ENCODE measurements around the gene PPP2R5A.
"Not testable (repeated sequence)": the region's sequence is repeated elsewhere in the genome, so short reads cannot be mapped to it uniquely, and the experiment has no call there.

PPP2R5A gene

DNA sequence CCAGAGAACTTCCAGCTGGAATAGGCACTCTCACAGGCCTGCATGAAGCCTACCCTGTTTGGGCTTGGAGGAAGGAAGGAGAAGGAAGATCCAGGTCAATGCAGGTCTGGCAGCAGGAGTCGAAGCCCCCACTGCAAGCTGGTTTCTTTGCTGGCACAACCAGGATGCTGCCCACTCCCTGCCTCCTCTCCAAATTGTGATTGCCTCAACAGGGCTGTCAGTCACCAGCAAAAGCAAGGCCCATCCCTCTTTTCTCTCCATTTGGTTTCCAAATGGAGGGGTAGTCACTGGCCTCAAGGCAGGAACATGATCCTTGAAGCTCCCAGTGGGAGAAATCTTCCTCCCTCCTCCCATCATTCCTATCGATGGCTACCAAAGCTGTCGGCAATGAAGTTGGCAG is 92.4 kb downstream of the PPP2R5A start:
- FAIRE-seq (no peak), DNase-seq (ENCODE audit: insufficient read length) (no peak)
- TF ChIP-seq POLR2A (IDR thresholded peaks at IDR 0.05; ENCODE audit: low read depth, low read length), result no peak
- no peak for TF ChIP-seq POLR2AphosphoS5 (IDR thresholded peaks at IDR 0.05; ENCODE audit: low read depth, low read length)
- TF ChIP-seq TAF1 (IDR thresholded peaks at IDR 0.05; ENCODE audit: borderline replicate concordance, low read depth, low read length), result no peak

DNA sequence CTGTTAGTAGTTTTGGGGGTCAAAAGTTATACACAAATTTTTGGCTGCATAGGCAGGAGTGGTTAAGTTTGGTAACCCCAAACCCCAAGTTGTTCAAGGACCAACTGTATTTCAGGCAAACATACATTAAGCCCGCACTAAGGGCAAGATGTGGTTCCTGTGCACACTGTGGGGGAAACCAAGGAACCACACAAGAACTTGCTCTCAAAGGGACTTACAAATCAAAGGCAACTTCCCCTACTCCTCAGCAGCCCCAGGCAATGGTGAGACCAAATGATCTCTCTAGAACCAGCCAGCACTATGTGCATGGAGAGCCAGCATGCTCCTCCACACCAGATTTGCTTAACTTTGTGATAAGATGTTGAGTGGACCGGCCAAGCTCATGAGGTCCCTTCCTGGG is 94.2 kb downstream of the PPP2R5A start:
- FAIRE-seq, result no peak
- no peak for DNase-seq (ENCODE audit: insufficient read length)

DNA sequence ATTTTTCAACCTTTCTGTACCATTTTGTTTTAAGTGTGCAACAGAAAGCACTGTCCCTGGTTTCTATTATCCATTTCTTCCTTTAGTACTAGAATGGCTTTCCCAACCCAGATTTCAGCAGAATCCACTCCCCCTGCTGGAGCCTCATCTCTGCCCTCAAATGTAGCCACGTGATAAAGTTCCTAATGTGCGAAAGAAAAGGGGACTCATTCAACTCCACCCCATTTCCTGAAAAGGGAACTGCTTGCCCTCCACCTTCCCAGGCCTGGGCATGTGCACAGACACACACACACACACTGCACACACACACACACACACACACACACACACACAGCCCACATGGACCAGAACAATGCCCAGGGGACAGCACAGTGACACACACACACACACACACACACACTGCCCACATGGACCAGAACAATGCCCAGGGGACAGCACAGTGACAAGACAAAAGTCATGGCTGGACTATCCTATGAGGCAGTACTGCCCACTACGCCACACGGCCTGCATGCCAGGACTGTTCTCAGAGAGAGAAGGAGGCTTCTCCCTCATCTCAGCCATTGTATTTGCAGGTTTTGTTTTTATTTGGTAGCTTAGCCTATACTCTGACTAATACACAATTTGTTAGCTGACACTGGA is 96.3 kb downstream of the PPP2R5A start:
- DNase-seq (ENCODE audit: insufficient read length), result no peak
- no peak for FAIRE-seq
- no peak for TF ChIP-seq TAF1 (IDR thresholded peaks at IDR 0.05; ENCODE audit: borderline replicate concordance, low read depth, low read length)
- no peak for TF ChIP-seq POLR2A (IDR thresholded peaks at IDR 0.05; ENCODE audit: low read depth, low read length)
- no peak for TF ChIP-seq POLR2AphosphoS5 (IDR thresholded peaks at IDR 0.05; ENCODE audit: low read depth, low read length)

More for the DNA sequence above, 94.2 kb downstream of the PPP2R5A start:
- TF ChIP-seq POLR2AphosphoS5 (IDR thresholded peaks at IDR 0.05; ENCODE audit: low read depth, low read length) (no peak), TAF1 (IDR thresholded peaks at IDR 0.05; ENCODE audit: borderline replicate concordance, low read depth, low read length) (no peak), POLR2A (IDR thresholded peaks at IDR 0.05; ENCODE audit: low read depth, low read length) (no peak)

DNA sequence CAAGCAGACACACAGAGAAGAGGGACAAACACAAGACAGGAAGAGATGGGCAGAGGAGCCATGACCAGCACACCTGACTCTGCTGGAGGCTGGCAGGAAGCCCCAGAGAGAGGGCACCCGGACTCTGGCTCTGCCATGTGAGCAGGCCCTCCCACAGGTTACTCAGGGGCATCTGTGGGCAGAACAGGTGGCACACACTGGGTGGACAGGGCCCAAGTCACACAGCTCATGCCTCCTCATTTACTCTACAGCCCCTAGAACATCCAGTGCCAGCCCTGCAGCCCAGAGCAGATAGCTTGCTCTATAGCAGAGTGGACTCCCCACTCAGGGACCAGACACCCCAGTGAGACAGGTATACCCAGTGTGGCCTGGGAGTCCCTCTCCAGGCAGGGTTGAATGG is 100.8 kb downstream of the PPP2R5A start:
- TF ChIP-seq POLR2A (IDR thresholded peaks at IDR 0.05; ENCODE audit: low read depth, low read length) (no peak), POLR2AphosphoS5 (IDR thresholded peaks at IDR 0.05; ENCODE audit: low read depth, low read length) (no peak), TAF1 (IDR thresholded peaks at IDR 0.05; ENCODE audit: borderline replicate concordance, low read depth, low read length) (no peak)
- no peak for DNase-seq (ENCODE audit: insufficient read length)
- no peak for FAIRE-seq

DNA sequence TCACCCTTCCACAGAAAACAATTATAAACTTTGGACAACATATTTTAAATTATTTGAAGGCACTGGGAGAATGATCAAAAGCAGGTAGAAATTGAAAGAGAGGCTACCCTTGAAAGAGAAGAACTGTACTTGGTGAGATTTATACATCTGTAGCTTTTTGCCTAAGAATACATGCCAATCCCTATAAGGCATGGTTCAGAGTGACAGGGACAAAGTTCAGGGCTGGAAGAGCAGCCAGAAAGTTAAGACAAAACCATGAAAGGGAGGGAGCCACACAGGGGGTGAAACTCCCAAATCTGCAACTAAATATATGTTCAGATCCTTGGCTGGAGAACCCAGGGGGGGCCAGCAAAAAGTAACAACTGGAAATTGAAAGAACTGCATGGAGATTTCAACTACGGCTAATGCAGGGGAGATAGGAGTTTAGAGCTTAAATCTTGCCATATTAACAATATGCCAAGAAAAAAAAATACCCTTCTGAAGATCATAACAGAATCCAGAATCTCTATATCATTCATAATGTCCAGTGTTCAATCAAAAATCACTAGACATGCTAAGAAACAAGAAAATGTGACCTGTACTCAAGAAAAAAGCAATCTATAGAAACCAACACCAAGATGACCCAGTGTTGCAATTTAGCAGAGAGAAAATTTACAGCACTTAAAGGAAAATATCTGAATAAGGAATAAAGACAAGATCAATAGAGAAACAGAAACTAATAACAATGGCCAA is 103.9 kb downstream of the PPP2R5A start:
- TF ChIP-seq POLR2A (IDR thresholded peaks at IDR 0.05; ENCODE audit: low read depth, low read length) (no peak), TAF1 (IDR thresholded peaks at IDR 0.05; ENCODE audit: borderline replicate concordance, low read depth, low read length) (no peak)
- no peak for FAIRE-seq
- no peak for DNase-seq (ENCODE audit: insufficient read length)

DNA sequence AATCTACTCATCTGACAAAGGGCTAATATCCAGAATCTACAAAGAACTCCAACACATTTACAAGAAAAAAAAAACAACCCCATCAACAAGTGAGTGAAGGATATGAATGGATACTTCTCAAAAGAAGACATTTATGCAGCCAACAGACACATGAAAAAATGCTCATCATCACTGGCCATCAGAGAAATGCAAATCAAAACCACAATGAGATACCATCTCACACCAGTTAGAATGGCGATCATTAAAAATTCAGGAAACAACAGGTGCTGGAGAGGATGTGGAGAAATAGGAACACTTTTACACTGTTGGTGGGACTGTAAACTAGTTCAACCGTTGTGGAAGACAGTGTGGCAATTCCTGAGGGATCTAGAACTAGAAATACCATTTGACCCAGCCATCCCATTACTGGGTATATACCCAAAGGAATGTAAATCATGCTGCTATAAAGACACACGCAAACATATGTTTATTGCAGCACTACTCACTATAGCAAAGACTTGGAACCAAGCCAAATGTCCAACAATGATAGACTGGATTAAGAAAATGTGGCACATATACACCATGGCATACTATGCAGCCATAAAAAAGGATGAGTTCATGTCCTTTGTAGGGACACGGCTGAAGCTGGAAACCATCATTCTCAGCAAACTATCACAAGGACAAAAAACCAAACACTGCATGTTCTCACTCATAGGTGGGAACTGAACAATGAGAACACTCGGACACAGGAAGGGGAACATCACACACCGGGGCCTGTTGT is 110.6 kb downstream of the PPP2R5A start:
- not testable (repeated sequence) for FAIRE-seq; DNase-seq (ENCODE audit: insufficient read length)

DNA sequence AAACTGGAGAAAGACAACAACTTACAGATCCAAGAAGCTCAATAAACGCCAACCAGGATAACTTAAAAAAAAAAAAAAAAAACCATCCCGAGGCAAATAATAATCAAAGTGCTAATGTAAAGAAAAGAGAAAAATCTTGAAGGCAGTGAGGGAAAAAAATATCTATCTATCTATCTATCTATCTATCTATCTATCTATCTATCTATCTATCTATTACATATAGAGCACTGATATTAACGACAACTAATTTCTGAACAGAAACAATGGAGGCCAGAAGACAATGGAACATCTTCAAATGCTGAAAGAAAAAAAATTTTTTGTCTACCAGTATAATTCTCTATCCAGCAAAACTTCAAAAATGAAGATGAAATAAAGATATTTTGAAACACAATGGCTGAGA is 111.4 kb downstream of the PPP2R5A start:
- FAIRE-seq (no peak), DNase-seq (ENCODE audit: insufficient read length) (no peak)
- TF ChIP-seq TAF1 (IDR thresholded peaks at IDR 0.05; ENCODE audit: borderline replicate concordance, low read depth, low read length), result no peak
- TF ChIP-seq POLR2A (IDR thresholded peaks at IDR 0.05; ENCODE audit: low read depth, low read length), result no peak
- TF ChIP-seq POLR2AphosphoS5 (IDR thresholded peaks at IDR 0.05; ENCODE audit: low read depth, low read length), result no peak

DNA sequence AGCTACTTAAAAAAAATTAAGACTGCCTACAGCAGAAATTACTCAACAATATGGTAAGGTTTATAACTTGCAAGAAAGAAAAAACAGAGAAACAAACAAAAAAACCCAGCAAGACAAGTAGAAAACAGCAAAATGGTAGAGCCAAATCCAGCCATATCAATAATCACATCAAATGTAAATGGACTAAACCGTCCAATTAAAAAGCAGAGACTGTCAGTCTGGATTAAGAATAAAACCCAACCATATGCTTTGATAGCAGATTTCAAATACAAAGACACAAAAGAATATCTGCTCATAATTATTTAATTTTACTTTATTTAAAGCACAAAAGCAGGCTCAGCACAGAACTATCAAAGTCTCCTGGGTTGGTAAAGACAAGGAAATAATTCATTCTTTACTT is 112.0 kb downstream of the PPP2R5A start:
- FAIRE-seq (no peak), DNase-seq (ENCODE audit: insufficient read length) (no peak)
- TF ChIP-seq POLR2AphosphoS5 (IDR thresholded peaks at IDR 0.05; ENCODE audit: low read depth, low read length) (no peak), POLR2A (IDR thresholded peaks at IDR 0.05; ENCODE audit: low read depth, low read length) (no peak), TAF1 (IDR thresholded peaks at IDR 0.05; ENCODE audit: borderline replicate concordance, low read depth, low read length) (no peak)

DNA sequence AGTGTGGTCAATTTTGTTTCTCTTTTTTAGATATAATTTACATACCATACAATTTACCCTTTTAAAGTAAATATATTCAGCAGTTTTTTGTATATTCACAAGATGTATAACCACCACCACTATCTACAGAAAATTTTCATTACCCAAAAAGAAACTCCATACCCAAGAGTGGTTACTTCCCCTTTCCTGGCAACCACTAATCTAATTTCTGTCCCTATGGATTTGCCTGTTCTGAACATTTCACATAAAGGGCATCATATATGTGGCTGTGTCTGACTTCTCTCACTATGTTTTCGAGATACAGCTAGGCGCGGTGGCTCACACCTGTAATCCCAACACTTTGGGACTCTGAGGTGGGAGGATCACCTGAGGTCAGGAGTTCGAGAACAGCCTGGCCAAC is 115.8 kb downstream of the PPP2R5A start:
- DNase-seq (ENCODE audit: insufficient read length) (no peak), FAIRE-seq (no peak)
- TF ChIP-seq POLR2A (IDR thresholded peaks at IDR 0.05; ENCODE audit: low read depth, low read length), result no peak
- TF ChIP-seq POLR2AphosphoS5 (IDR thresholded peaks at IDR 0.05; ENCODE audit: low read depth, low read length), result no peak
- TF ChIP-seq TAF1 (IDR thresholded peaks at IDR 0.05; ENCODE audit: borderline replicate concordance, low read depth, low read length), result no peak

DNA sequence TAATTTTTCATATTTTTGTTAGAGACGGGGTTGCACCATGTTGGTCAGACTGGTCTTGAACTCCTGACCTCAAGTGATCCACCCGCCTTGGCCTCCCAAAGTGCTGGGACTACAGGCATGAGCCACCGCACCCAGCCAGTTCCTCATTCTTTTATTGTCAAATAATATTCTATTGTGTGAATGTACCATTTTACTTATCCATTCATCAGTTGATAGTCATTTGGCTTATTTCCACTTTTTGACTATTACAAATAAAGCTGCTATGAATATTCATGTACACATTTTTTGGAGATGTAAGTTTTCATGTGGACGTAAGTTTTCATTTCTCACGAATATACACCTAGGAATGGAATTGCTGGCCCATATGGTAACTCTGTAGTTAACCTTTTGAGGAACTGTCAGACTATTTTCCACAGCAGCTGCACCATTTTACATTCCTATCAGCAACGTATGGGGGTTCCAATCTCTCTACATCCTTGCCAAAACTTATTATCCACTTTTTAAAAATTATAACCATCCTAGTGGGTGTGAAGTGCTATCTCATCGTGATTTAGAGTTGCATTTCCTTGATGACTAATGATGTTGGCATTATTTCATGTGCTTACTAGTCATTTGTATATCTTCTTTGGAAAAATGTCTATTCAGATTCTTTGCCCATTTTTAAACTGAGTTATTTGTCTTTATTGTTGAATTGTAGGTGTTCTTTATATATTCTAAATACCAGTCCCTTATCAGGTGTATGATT is 116.8 kb downstream of the PPP2R5A start:
- DNase-seq (ENCODE audit: insufficient read length) (no peak), FAIRE-seq (no peak)
- TF ChIP-seq POLR2AphosphoS5 (IDR thresholded peaks at IDR 0.05; ENCODE audit: low read depth, low read length), result no peak
- TF ChIP-seq TAF1 (IDR thresholded peaks at IDR 0.05; ENCODE audit: borderline replicate concordance, low read depth, low read length), result no peak
- TF ChIP-seq POLR2A (IDR thresholded peaks at IDR 0.05; ENCODE audit: low read depth, low read length), result no peak

DNA sequence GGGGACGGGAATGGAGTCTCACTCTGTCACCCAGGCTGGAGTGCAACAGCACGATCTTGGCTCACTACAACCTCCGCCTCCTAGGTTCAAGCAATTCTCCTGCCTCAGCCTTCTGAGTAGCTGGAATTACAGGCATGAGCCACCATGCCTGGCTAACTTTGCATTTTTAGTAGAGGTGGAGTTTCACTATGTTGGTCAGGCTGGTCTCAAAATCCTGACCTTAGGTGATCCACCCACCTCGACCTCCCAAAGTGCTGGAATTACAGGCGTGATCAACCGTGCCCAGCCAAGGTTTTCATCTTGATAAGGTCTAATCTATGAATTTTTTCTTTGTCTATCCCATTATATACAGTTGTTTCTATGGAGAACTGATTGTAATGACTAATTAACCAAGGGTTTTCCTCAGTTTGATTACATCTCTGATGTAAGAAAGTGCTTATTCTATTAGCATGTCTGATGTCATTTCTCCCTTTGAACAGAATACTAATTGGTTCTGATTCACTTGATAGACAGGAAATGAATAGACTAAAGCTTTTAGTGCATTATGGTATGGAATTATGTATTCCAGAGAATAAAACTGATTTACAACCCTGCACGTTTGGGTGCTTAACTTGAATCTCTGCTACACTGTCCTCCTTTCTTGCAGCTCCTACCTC is 117.6 kb downstream of the PPP2R5A start:
- FAIRE-seq (no peak), DNase-seq (ENCODE audit: insufficient read length) (no peak)

More for the DNA sequence above, 117.6 kb downstream of the PPP2R5A start:
- TF ChIP-seq POLR2AphosphoS5 (IDR thresholded peaks at IDR 0.05; ENCODE audit: low read depth, low read length) (no peak), POLR2A (IDR thresholded peaks at IDR 0.05; ENCODE audit: low read depth, low read length) (no peak), TAF1 (IDR thresholded peaks at IDR 0.05; ENCODE audit: borderline replicate concordance, low read depth, low read length) (no peak)

Data from GM12892 (cell line).